Right atrium auricular region (tissue), 2 donors: ENCODE measurements around the gene SPTBN1. TPM values are rescaled to one million over a fixed set of nuclear protein-coding genes. Genes with fewer than 3 reads are reported as not detected.
A peak's percentile ranks its signal among the peaks of the same experiment; 100 is the strongest.

Experiments
- DNase-seq: peaks from one replicate; pipeline ENCODE4 v3.0.0-alpha.2; 2019; ENCODE audit warnings: low spot score
- H3K27ac ChIP-seq, 2 donors: fragments of 200-600 bp; sonication (generic); 1 replicate in 1 of 2; 2 replicates in 1 of 2; pipeline ENCODE4 v1.5.1; 2016 to 2019
- H3K27me3 ChIP-seq, 2 donors: fragments of 200-600 bp; sonication (generic); one replicate each; pipeline versions ENCODE4 v1.5.1 to v1.6.0; 2017 to 2019
- H3K36me3 ChIP-seq: fragments of 200-600 bp; sonication (generic); one replicate; pipeline ENCODE4 v1.5.1; 2016
- H3K4me1 ChIP-seq, 2 donors: fragments of 200-600 bp; sonication (generic); one replicate each; pipeline versions ENCODE4 v1.5.1 to v1.6.0; 2017 to 2019
- H3K4me3 ChIP-seq, 2 donors: fragments of 200-600 bp; sonication (generic); 1 replicate in 1 of 2; 2 replicates in 1 of 2; pipeline ENCODE4 v1.5.1; 2017 to 2019; ENCODE audit warnings: mild to moderate bottlenecking in 1 of 2, moderate library complexity in 1 of 2
- H3K9me3 ChIP-seq, 2 donors: fragments of 200-600 bp; sonication (generic); one replicate each; pipeline ENCODE4 v1.5.1; 2019
- total RNA-seq, 2 donors: library from RNA; depleted of rRNA; stranded (reverse); fragments of >200 nt; gene quantifications; one replicate each; pipeline ENCODE4 v1.1.0, GENCODE V29; 2016
- TF ChIP-seq, protein P1 (sequence below), 2 donors: fragments of 200-600 bp; sonication (generic); IDR thresholded peaks; one replicate each; pipeline ENCODE4 v1.5.1; 2019; ENCODE audit warnings: antibody characterized with exemption in 2 of 2

Gene SPTBN1
- total RNA-seq, 2 donors from 2014 or later, result 265 to 382 TPM

DNA sequence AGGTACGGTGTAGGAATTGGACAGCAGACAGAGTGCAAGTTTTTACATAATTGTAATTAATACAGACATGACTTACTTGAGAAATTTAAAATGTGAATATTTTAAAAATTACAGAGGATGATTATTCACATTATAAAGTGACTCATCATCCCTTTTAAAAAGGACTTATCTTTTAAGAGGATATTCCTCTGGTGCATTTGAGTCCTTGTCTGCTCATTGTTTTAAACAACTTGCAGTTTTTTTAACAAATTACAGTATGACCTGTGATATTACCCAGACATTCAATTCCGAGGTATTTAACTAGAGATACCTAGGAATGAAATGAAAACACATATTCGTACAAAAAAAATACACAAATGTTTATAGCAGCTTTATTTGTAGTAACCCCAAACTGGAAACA is 38.0 kb downstream of the SPTBN1 start:
- Histone ChIP-seq H3K4me3 (no peak overlapping the region), H3K9me3 (no peaks in the 10 kb centered on the region), H3K4me1 (peaks cover 0 to 77% of the 10 kb centered on the region in 2 donors), H3K36me3 (no peaks in the 10 kb centered on the region), H3K27ac (no peak overlapping the region), H3K27me3 (no peaks in the 10 kb centered on the region)
- no peak for DNase-seq
- TF ChIP-seq, protein P1, sequence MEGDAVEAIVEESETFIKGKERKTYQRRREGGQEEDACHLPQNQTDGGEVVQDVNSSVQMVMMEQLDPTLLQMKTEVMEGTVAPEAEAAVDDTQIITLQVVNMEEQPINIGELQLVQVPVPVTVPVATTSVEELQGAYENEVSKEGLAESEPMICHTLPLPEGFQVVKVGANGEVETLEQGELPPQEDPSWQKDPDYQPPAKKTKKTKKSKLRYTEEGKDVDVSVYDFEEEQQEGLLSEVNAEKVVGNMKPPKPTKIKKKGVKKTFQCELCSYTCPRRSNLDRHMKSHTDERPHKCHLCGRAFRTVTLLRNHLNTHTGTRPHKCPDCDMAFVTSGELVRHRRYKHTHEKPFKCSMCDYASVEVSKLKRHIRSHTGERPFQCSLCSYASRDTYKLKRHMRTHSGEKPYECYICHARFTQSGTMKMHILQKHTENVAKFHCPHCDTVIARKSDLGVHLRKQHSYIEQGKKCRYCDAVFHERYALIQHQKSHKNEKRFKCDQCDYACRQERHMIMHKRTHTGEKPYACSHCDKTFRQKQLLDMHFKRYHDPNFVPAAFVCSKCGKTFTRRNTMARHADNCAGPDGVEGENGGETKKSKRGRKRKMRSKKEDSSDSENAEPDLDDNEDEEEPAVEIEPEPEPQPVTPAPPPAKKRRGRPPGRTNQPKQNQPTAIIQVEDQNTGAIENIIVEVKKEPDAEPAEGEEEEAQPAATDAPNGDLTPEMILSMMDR (IDR thresholded peaks at IDR 0.05), result no peak

DNA sequence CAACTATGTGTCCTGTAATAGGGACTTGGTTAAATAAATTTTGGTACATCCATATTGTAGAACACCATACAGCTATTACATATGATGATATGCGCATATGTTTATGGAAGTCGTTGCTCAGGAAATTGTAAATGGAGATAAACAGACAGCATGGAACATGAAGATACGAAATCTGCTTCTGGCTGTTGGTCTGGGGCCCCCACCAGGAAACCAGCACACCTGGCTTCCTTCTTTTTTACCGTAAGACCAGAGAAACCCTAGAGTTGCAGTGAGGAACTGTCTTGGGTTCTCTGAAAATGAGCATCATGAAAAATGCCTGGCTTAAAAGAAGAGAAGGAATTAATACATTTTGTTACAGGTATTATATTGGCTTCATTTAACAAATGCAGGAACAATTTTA is 40.8 kb downstream of the SPTBN1 start:
- DNase-seq, result no peak
- TF ChIP-seq, protein P1 (IDR thresholded peaks at IDR 0.05), result no peak
- Histone ChIP-seq H3K4me1 (peaks cover 0 to 74% of the 10 kb centered on the region in 2 donors), H3K4me3 (no peak overlapping the region), H3K27ac (no peak overlapping the region), H3K27me3 (no peaks in the 10 kb centered on the region), H3K9me3 (no peaks in the 10 kb centered on the region), H3K36me3 (no peaks in the 10 kb centered on the region)

DNA sequence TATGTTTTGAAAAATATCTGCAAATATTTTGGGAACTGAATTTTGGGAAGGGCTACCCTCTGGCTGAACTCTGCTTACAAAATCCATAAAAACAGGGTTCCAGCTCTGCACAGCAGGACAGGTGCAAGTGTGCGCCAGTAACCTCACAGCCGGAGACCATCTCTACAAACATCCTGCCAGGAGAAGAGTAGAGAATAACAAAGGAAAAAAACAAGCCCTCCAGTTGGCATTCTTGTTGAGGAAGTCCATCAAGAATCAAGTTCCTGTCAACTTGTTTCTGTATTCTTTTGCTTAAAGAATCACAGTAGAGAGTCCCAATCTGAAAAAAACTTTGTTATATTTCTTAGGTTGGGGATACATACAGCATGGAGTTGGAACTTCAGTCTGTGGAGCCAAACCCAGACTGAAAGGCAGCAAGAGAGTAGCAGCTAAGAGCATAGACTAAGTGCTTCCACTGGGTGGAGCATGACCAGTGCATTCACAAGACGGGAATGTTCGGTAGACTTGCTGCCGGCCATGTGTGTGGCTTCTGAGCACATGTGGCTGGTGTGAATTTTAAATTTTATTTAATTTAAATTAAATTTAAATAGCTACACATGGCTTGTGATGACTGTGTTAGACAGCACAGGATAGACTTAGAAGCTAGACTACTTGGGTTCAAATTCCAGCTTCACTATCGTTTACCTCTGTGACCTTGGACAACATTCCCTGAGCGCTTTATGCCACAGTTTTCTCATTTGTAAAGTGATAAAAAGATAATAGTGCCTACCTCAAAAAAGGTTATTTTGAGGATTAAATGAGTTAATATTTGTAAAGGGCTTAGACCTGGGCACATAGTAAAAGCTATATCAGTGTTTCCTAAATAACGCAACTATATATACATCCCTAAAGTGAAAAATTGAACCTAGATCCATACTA is 41.9 kb downstream of the SPTBN1 start:
- DNase-seq, result no peak
- TF ChIP-seq, protein P1 (IDR thresholded peaks at IDR 0.05), result peak in 1 of 2 donors; percentile 54
- no peak overlapping the region for H3K4me3 ChIP-seq
- H3K27ac ChIP-seq, result peak overlapping the region; percentile 13 to 25
- H3K4me1 ChIP-seq, result peaks cover 0 to 77% of the 10 kb centered on the region in 2 donors
- H3K36me3 ChIP-seq, result no peaks in the 10 kb centered on the region
- H3K9me3 ChIP-seq, result no peaks in the 10 kb centered on the region
- no peaks in the 10 kb centered on the region for H3K27me3 ChIP-seq

DNA sequence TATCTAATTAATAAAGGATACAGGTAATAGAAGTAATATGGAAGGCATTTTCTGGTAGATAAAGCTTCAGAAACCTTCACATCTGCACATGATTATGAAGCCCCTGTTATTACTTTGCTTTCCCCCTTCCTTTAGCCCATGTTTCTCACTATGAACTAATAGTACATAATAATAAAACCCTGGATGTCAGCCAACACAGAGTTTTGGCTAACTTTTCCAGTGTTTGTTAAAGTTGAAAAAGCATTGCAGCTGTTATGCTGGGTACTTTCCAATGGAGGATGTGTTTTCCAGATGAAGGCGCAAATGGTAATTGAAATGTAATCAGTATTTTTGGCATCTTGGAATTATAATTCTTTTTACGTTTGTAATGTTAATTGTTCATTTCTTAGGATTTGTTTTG is 43.5 kb downstream of the SPTBN1 start:
- H3K27me3 ChIP-seq, result no peaks in the 10 kb centered on the region
- TF ChIP-seq, protein P1 (IDR thresholded peaks at IDR 0.05), result no peak
- DNase-seq, result no peak
- H3K4me1 ChIP-seq, result peaks cover 0 to 79% of the 10 kb centered on the region in 2 donors
- H3K9me3 ChIP-seq, result no peaks in the 10 kb centered on the region
- no peaks in the 10 kb centered on the region for H3K36me3 ChIP-seq
- peak overlapping the region; percentile 38 to 46 for H3K27ac ChIP-seq
- H3K4me3 ChIP-seq, result no peak overlapping the region

DNA sequence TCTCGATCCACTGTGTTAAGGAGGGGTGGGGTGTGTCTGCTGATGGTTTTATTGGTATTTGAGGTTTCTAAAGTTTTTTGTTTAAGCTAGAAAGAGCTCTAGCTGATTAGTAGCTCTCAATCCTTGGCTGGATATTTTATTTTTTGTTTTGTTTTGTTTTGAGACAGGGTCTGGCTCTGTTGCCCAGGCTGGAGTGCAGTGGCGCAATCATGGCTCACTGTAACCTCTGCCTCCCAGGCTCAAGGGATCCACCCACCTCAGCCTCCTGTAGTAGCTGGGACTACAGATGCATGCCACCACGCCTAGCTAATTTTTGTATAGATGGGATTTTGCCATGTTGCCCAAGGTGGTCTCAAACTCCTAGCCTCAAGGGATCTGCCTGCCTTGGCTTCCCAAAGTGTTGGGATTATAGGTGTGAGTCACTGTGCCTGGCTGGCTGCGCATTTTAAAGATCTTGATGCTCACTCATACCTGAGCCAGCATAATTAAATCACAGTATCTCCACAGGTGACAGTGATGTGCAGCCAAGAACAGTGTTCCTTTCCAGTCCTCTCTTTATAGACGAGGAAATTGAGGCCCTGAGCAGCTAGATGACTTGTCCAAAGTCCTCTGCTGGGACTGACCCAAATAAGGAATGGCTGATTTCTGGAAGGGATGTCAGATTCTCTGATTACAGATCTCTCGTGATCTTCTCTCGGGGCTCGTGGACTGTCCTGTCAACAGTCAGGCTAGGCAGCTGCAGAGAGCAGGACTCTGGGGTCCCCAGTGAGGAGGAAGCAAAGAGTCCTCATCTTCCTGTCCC is 44.5 kb downstream of the SPTBN1 start:
- Histone ChIP-seq H3K36me3 (no peaks in the 10 kb centered on the region), H3K4me1 (peaks cover 0 to 78% of the 10 kb centered on the region in 2 donors), H3K9me3 (no peaks in the 10 kb centered on the region), H3K27ac (peak overlapping the region; percentile 38 to 46), H3K27me3 (no peaks in the 10 kb centered on the region), H3K4me3 (no peak overlapping the region)
- no peak for DNase-seq
- TF ChIP-seq, protein P1 (IDR thresholded peaks at IDR 0.05), result no peak
